HG03280 (cell line): ENCODE measurements around the gene SFXN3.

Source experiments
- ATAC-seq: cut with Tn5 transposase; IDR thresholded peaks from one replicate; pipeline ENCODE4 v1.9.1; 2021; ENCODE audit warnings: mild to moderate bottlenecking, moderate library complexity; ENCODE audit not compliant: unreplicated experiment

Gene SFXN3

GRCh38 chr10:101014966-101015581 lies 16.0 kb upstream of the SFXN3 start:
- no peak for ATAC-seq

GRCh38 chr10:101015582-101015973 lies 15.5 kb upstream of the SFXN3 start:
- ATAC-seq: no peak

GRCh38 chr10:101016814-101017213 lies 14.2 kb upstream of the SFXN3 start:
- no peak for ATAC-seq

DNA sequence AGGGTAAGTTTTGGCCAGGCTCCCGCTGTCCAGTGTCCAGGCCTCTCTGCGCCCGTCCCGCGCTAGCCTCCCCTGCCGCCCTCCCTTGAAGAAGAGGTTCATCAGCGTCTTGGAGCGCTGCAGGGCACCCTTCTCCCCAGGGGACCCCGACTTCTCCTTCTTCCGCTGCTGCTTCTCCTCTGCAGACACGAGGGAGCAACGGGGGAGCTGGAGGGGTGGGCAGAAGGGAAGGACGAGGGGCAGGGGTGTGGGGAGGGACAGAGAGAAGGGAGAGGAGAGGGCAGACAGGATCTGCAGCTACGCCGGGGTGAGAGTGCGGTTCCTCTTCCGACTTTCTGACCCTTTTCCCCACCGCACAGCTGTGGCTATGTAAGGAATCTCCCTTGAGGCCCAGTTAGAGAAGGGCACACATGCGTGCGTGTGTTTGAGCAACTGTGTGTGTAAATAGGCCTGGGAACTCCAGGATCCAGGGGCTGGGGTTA lies 12.9 kb upstream of the SFXN3 start:
- ATAC-seq: no peak

DNA sequence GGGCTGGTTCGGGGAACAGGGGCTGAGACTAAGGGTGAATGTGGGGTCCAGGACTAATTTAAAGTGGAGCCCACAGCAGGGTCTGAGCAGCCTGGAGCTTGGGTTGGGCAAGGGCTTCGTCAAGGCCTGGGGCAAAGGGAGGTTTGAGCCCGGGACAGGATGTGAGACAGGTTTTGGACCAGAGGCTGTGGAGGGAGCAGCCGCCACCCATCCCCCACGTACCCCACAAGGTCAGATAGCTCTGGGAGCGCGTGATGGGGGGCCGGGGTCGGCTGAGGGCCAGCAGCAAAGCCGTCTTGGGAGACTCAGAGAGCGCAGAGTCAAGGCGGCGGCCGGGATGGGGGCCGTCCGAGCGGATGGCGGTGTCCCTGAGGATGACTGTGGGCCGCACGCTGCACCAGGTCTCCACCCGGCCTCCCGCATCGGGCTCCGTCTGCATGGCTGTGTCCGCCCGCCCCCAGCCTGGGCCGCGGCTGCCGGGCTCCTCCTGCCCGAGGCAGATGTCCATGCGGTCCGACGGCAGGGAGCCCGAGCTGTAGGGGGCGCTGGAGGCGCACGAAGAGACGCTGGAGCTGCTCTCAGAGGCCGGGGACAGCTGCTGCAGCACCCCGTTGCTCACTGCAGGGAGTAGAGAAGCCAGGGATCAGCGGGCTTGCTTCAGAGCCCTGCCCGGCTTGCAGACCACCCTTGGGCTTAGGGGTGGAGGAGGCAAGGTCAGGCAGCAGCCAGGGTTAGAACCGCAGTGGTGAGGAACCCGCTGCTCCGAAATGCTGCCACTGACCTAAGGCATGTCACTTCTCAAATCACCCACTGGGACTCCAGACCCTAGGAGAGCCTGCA lies 12.2 kb upstream of the SFXN3 start:
- ATAC-seq: no peak

GRCh38 chr10:101019440-101019703 lies 11.7 kb upstream of the SFXN3 start:
- ATAC-seq: no peak

GRCh38 chr10:101020427-101021075 lies 10.5 kb upstream of the SFXN3 start:
- no peak for ATAC-seq

DNA sequence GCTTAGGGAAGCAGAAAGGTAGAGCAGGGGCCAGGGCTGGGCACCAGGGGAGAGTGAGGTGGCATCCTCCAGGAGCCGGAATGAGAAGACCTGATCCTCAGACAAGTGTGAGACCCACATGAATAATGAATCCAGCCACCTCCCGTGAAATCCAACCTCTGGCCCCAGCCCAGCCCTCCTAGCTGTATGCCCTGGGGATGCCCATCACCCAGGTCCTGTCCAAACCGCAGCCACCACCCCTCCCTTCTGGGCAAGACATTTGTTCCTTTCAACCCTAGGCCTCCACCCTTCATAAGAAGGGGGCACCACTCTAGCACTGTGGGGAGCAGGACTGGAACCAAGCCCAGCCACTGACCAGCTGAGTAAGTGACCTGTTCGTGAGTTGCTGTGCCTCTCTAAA lies 9.8 kb upstream of the SFXN3 start:
- no peak for ATAC-seq

DNA sequence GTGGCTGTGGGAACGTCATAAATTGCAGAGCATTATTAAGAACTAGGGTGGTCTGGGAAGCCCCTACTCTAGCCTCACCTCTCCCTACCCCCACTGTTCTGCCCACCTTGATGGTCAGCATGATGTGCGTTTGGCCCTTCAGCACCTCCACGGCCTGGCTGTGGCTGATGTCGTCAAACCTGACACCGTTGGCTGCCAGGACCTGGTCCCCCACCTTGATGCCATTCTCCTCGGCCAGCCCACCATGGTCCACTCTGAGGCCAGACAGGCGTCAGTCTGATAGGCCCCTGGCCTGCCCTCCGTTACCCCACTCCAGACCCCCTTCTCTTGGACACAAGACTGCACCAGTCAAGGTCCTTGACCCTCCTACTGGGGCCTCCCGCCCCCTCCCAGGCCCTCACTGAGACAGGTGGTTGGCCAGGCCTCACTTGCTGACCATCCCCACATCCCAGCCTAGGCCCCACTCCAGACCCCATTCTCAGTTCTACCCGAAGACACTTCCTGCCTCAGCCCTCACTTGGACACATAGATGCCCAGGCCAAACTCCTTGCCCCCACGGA lies 9.3 kb upstream of the SFXN3 start:
- no peak for ATAC-seq

DNA sequence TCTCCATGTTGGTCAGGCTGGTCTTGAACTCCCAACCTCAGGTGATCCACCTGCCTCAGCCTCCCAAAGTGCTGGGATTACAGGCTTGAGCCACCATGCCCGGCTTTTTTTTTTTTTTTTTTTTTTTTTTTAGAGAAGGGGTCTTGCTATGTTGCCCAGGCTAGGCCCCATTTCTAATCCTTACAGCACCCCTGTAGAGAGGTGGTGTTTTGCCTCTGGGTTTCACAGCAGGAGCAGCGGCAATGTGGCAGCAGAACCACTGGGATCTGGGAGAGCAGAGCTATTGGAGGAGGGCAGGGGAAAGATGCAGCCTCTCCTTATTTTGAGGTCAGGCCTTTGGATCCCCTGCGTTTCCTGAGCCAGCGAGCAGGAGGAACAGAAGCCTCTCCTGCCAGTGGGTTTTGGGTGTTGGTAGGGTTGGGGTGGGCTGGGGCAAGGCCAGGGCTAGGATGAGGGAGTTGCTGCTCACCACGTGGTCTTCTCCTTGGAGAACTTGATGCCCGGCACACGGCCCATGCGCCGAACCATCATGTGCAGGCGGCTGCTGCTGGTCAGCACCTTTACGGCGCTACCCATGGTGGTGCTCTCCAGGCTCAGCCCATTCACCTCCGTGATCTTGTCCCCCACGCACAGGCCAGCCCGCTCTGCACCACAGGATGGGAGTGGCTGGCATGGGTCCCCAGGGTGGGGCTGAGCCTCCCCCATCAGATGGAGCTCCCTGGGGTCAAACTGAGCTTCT lies 7.9 kb upstream of the SFXN3 start:
- ATAC-seq: no peak

DNA sequence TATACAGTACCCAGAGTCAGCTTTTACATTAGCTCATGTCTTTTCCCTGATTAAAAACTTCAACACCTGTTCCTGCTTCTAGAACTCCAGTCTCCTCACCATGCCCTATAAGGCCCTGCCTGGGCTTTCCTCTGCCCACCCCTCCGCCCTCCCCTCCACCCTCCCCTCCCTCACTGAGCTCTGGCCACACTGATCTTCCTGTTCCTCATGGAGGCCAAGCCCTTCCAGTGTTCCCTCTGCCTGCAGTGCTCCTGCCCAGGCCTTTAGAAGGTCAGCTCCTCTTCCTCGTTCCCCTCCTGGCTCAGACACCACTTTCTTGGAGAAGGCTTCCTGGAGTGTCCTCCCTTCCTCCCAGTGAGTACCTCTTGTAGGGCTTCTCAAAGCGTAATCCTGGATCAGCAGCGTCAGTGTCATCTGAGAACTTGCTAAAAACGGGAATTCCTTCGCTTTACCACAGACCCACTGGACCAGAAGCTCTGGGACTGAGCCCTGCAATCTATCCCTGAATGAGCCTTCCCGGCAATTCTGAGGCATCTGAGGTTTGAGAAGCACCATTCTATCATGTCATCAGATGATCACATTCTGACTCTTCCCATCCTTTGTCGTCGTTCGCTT lies 3.8 kb upstream of the SFXN3 start:
- no peak for ATAC-seq

DNA sequence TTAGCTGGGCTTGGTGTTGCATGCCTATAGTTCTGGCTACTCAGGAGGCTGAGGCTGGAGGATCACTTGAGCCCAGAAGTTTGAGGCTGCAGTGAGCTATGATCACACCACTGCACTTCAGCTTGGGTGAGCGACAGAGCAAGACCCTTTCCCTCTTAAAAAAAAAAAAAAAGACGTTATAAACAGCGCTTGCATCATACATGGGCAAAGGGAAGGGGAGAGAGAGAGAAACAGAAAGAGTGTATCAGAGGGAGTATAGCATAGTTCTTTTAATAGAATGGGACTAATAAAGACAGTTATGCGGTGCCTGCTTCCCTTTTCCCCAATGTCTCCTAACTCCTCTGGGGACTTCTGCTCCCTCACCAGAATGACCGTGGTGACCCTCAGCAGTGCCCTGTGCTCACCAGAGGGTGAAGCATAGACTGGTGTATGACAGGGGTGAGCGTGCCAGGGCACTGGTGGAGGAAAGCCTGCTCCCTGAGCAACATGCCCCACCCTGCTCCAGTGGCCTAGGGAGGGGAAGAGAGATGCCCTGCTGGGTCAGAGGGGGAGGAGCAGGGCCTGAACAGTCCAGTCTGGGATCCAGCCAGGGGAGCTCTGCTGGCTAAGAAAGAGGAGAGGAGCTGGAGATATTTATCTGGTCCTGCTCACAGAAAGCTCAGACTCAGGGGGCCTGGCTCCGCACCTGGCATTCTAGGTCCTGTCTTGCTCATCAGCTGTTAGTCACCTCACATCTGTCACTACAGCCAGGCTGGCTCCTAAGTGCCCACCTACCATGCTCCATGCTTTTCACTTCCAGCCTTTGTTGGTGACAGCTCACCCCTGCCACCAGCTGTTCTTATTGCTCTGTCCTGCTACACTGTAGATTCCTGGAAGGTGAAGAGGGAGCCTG lies 2.3 kb upstream of the SFXN3 start:
- no peak for ATAC-seq

- ATAC-seq: no peak
Measured at GRCh38 chr10:101029520-101030295, 1.3 kb upstream of the SFXN3 start.

DNA sequence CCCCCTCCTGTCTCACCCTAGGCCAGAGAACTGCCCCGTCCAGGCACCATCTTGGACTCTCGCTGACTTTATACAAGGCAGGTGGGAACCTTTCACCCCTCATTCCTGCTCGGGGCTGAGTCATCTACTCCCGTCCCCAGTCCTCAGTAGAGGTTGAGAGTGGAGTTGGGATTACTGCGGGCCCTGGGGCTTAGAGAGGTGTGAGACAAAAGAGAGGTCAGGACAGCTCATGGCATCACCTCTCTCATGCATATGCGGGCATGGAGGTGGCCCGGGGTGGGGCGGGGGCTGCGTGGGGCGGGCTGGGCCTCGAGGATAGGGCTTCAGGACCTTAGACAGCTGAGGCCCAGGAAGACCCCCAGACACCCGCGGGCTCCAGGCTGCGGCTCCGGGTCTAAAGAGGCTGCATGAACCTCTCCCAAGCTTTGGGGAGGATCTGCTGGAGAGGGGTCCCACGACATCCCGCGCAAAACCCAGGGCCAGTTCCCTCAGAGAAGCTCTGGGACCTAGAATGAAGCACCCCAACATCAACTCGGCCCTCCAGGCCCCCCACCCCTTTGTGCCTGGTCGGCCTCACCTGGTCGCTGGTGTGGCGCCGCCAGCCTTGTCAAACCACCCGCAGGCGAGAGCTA lies 422 bp upstream of the SFXN3 start:
- ATAC-seq: no peak

DNA sequence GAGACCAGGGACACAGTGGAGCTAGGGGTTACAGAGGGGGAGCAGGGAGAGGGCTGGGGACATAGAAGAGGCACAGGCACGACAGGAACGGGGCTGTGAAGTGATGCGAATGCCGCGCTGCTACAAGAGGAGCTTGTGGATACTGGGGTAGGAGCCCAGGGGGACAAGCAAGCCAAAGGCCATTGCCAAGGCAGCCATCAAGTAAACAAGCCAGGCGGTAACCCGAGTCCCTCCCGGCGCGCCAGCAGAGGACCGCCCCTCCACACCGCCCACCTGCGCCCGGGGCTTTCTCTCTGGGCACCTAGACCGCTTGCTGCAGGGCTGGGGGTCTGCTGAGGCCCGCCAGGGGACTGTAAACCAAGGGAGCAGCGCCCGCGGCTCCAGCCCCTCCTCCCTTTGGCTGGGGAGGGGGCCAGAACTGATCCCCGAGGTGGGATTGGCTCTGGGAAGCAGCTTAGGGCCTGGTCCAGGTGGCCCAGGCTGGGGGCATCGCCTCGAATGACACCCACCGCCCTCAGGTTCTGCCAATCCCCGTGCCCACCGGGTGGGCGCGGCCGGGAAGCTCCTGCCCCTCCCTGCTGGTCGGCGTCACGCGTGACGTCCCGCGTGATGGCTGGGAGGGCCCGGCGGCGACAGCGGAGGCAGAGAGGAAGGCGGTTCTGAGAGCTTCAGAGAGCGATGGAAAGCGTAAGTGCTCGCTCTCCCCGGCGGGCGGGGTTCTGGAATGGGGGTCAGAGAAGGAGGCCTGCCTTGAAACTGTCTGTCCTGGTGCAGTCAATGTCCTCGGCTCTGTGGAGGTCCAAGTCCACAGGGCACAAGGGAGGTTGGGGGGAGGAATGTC lies 982 bp downstream of the SFXN3 start:
- ATAC-seq: no peak

DNA sequence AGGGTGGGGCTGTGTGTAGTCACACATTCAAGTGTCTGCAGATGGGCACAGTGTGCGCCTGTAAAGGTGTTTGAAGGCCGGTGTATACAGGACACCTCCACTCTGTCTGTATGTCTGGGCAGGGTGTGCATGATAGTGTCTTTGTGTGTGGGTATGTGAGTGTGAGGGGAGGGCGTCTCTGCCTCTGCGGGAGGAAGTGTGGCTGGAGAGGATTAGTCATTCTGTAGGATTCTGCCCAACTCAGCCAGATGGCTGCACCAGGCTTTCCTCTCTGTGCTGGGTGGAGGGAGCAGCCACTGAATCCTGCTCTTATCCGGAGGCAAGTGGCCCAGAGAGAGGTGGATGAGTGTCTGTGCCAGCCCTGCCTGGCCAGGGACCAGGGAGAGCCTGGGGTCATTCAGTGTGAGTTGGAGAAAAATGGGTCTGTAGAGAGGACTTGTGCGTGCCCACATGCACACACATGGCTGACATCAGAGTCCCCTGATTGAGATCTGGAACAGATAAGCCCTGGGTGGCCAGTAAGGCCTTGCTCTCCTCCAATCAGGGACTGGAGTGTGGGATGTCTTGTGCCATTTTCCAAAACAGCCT lies 1.7 kb downstream of the SFXN3 start:
- ATAC-seq: no peak

DNA sequence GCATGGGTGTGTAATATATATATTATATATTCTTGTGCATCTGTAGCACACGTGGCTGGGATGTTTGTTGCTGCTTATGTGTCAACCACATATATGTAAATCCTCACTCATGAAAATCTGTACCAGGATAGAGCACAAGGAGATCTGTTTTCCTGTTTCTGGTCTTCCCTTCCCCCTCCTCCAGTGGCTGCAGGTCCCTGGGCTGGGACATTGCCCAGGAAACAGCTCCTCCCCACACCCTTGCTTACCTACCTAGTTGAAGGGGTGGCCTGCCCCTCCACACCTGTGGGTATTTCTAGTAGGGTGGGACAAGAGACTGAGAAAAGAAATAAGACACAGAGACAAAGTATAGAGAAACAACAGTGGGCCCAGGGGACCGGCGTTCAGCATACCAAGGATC lies 2.2 kb downstream of the SFXN3 start:
- no peak for ATAC-seq
